Right lobe of liver (tissue), 6 donors: ENCODE data around the gene LYZ. TPM values are rescaled to one million over a fixed set of nuclear protein-coding genes. Genes with fewer than 3 reads are reported as not detected.
"Not testable (repeated sequence)": the region's sequence is repeated elsewhere in the genome, so short reads cannot be mapped to it uniquely, and the experiment has no call there.

ENCODE experiments used
- ATAC-seq, 4 donors: fragments of 200-7000 bp; cut with Tn5 transposase; one replicate each; pipeline ENCODE4 v1.9.1; 2020; ENCODE audit warnings: mild to moderate bottlenecking in 4 of 4, moderate library complexity in 4 of 4
- DNase-seq, 3 donors: peaks; one replicate each; pipeline ENCODE4 v3.0.0-alpha.2; 2020
- H3K27ac ChIP-seq, 3 donors: fragments of 200-600 bp; one replicate each; pipeline ENCODE4 v1.8.0; 2022
- H3K27me3 ChIP-seq, 2 donors: fragments of 200-600 bp; one replicate each; pipeline ENCODE4 v1.8.0; 2022
- H3K36me3 ChIP-seq, 4 donors: fragments of 200-600 bp; sonication (generic) in 1 of 4; one replicate each; pipeline versions ENCODE4 v1.5.1 to v1.8.0; 2017 to 2022; ENCODE audit warnings: control low read depth in 1 of 4
- H3K4me1 ChIP-seq, 4 donors: fragments of 200-600 bp; sonication (generic) in 1 of 4; one replicate each; pipeline versions ENCODE4 v1.5.1 to v1.8.0; 2017 to 2022; ENCODE audit warnings: control low read depth in 1 of 4
- H3K4me3 ChIP-seq, 3 donors: fragments of 200-600 bp; one replicate each; pipeline ENCODE4 v1.8.0; 2022
- H3K9me3 ChIP-seq, 4 donors: fragments of 200-600 bp; sonication (generic) in 1 of 4; one replicate each; pipeline versions ENCODE4 v1.5.1 to v1.8.0; 2017 to 2022; ENCODE audit warnings: control low read depth in 1 of 4
- CTCF ChIP-seq, 4 donors: fragments of 200-600 bp in 3 of 4; fragments of 450-650 bp in 1 of 4; IDR thresholded peaks; one replicate each; pipeline versions ENCODE4 v1.5.1 to v1.8.0; 2016 to 2022; ENCODE audit warnings: antibody characterized with exemption in 4 of 4, mild to moderate bottlenecking in 2 of 4
- POLR2A ChIP-seq: fragments of 450-650 bp; IDR thresholded peaks from one replicate; pipeline ENCODE4 v1.6.1; 2017; ENCODE audit warnings: antibody characterized with exemption, mild to moderate bottlenecking
- WGBS: methylation state at CpG from one replicate; pipeline ENCODE4 v1.1.6; 2018; ENCODE audit warnings: low coverage, low lambda C conversion rate; ENCODE audit not compliant: insufficient coverage; ENCODE audit errors: missing lambda C conversion rate; 5-methylcytosine and 5-hydroxymethylcytosine counted together
- intact Hi-C, 2 donors: fragments of 100-400 bp; cut with DNase I; formaldehyde crosslinking; loops; one replicate each; pipeline versions ENCODE4 v1.11.2 to v1.14.1; 2022
- total RNA-seq, 6 experiments: library from RNA; depleted of rRNA in 2 of 6; stranded (reverse); fragments of >200 nt in 2 of 6; fragmentation: NEBNext Ultra II Directional in 3 of 6; extraction: Animal tissue kit (Norgen Biotek cat#: 25700) in 3 of 6; gene quantifications; one replicate each; pipeline versions ENCODE4 v1.1.0 to v1.2.4, GENCODE V29; 2016 to 2023
- donor health status: DM: no; HTN: yes; CAD: no.
- donor health status: DM: no; HTN: no; CAD: no.
- donor health status: DM: no; HTN: no; CAD: no.
- donor health status: DM: no; HTN: yes; CAD: no.
- donor health status: DM: no; HTN: yes; CAD: no.

The LYZ gene
- total RNA-seq, 6 experiments from 2014 or later, result 3.5 to 69.9 (median 18.8) TPM

- Histone ChIP-seq H3K36me3 (no peaks in the 10 kb centered on the region), H3K4me1 (peaks cover 0 to 11% (median 0%) of the 10 kb centered on the region in 4 donors), H3K27ac (no peak overlapping the region), H3K27me3 (no peaks in the 10 kb centered on the region), H3K9me3 (no peaks in the 10 kb centered on the region), H3K4me3 (no peak overlapping the region)
- TF ChIP-seq POLR2A (no peak), CTCF (IDR thresholded peaks at IDR 0.05) (no peak)
- no peak for DNase-seq
- no peak for ATAC-seq
- intact Hi-C loops, result no loop called here
- WGBS, result 98% methylated on average over 3 of the region's 3 CpGs
Measured at GRCh38 chr12:69313209-69313608, 35.0 kb upstream of the LYZ start.

GRCh38 chr12:69316784-69317183 lies 31.4 kb upstream of the LYZ start:
- DNase-seq, H3K36me3 ChIP-seq, H3K27me3 ChIP-seq, H3K9me3 ChIP-seq, intact Hi-C loops, H3K27ac ChIP-seq, ATAC-seq, H3K4me3 ChIP-seq: not testable (repeated sequence)
- H3K4me1 ChIP-seq, result peaks cover 0 to 16% (median 2%) of the 10 kb centered on the region in 4 donors

- intact Hi-C loops, ATAC-seq: not testable (repeated sequence)
- WGBS, result 67% methylated on average over 2 of the region's 2 CpGs
Measured at GRCh38 chr12:69317233-69317632, 30.9 kb upstream of the LYZ start.

GRCh38 chr12:69318225-69318624 lies 30.0 kb upstream of the LYZ start:
- Histone ChIP-seq H3K4me3 (no peak overlapping the region), H3K27ac (peak overlapping the region in 1 of 3 donors; percentile 2), H3K9me3 (no peaks in the 10 kb centered on the region), H3K36me3 (no peaks in the 10 kb centered on the region), H3K27me3 (no peaks in the 10 kb centered on the region), H3K4me1 (peaks cover 0 to 16% (median 2%) of the 10 kb centered on the region in 4 donors)
- intact Hi-C loops, result no loop called here
- 31% methylated on average over 2 of the region's 2 CpGs for WGBS
- TF ChIP-seq POLR2A (no peak), CTCF (IDR thresholded peaks at IDR 0.05) (no peak)
- DNase-seq, result no peak
- peak in 3 of 4 donors; percentile 54 to 73 (median 59) for ATAC-seq

More at GRCh38 chr12:69317233-69317632, 30.9 kb upstream of the LYZ start:
- H3K36me3 ChIP-seq, H3K27me3 ChIP-seq, DNase-seq, H3K9me3 ChIP-seq, H3K4me3 ChIP-seq, H3K27ac ChIP-seq: not testable (repeated sequence)
- peaks cover 0 to 16% (median 2%) of the 10 kb centered on the region in 4 donors for H3K4me1 ChIP-seq

- peak in 1 of 4 donors; percentile 29 for ATAC-seq
- H3K4me3 ChIP-seq, result no peak overlapping the region
- H3K36me3 ChIP-seq, result no peaks in the 10 kb centered on the region
- H3K27ac ChIP-seq, result no peak overlapping the region
- H3K9me3 ChIP-seq, result no peaks in the 10 kb centered on the region
- no peak for DNase-seq
- intact Hi-C loops, result no loop called here
- no peaks in the 10 kb centered on the region for H3K27me3 ChIP-seq
- TF ChIP-seq CTCF (IDR thresholded peaks at IDR 0.05) (no peak), POLR2A (no peak)
- peaks cover 0 to 16% (median 2%) of the 10 kb centered on the region in 4 donors for H3K4me1 ChIP-seq
- 0% methylated on average over 1 of the region's 1 CpG for WGBS
Measured at GRCh38 chr12:69321351-69321750, 26.8 kb upstream of the LYZ start.
